K562 (cell line): ENCODE results near the gene C4orf50.

Source experiments
- CEBPZ ChIP-seq: fragments of 150-350 bp; IDR thresholded peaks from 2 replicates; pipeline ENCODE4 v1.6.1; 2014; ENCODE audit warnings: low read depth, mild to moderate bottlenecking, low read length, borderline replicate concordance
- CTCF ChIP-seq, 3 experiments: IDR thresholded peaks in 2 of 3; conservative IDR thresholded peaks in 1 of 3; 2 replicates each; pipeline ENCODE4 v1.5.1; 2011 to 2012; ENCODE audit warnings: low read length in 3 of 3, mild to moderate bottlenecking in 3 of 3, control low read depth in 2 of 3, improper control_type of control experiment in 1 of 3, inconsistent platforms in 1 of 3, low read depth in 1 of 3, mixed read lengths in 1 of 3, moderate library complexity in 1 of 3; ENCODE audit not compliant: insufficient read depth in 2 of 3
- NEUROD1 ChIP-seq: fragments of 150-350 bp; IDR thresholded peaks from 2 replicates; pipeline ENCODE4 v1.6.1; 2014; ENCODE audit warnings: borderline replicate concordance, low read length, low read depth; ENCODE audit not compliant: partially characterized antibody

GRCh38 chr4:5921981-5922380, 96.2 kb downstream of the C4orf50 start:
- no peak for TF ChIP-seq NEUROD1
- no peak for TF ChIP-seq CTCF (IDR thresholded peaks at IDR 0.05 in 2 of 3, conservative IDR thresholded peaks at IDR 0.05 in 1 of 3; ENCODE audit: insufficient read depth in 2 of 3, low read depth in 1 of 3, low read length in 3 of 3)
- no peak for TF ChIP-seq CEBPZ
